GM10847 (cell line): ENCODE measurements around the gene AFF3.

Source experiments
- POLR2A ChIP-seq: IDR thresholded peaks from 2 replicates; pipeline ENCODE4 v1.6.1; 2011; ENCODE audit not compliant: insufficient read length; ENCODE audit errors: extremely low read depth

The AFF3 gene

GRCh38 chr2:100036026-100036425 is 106.4 kb downstream of the AFF3 start:
- no peak for TF ChIP-seq POLR2A

- TF ChIP-seq POLR2A, result no peak
These were observed 108.0 kb downstream of the AFF3 start for GRCh38 chr2:100034431-100034830.

GRCh38 chr2:100033976-100034375 is 108.4 kb downstream of the AFF3 start:
- TF ChIP-seq POLR2A, result no peak

- TF ChIP-seq POLR2A, result no peak
These were observed 110.8 kb downstream of the AFF3 start for GRCh38 chr2:100031604-100032003.

- no peak for TF ChIP-seq POLR2A
These were observed 112.9 kb downstream of the AFF3 start for GRCh38 chr2:100029460-100029859.

- TF ChIP-seq POLR2A, result no peak
These were observed 120.5 kb downstream of the AFF3 start for GRCh38 chr2:100021791-100022340.

- TF ChIP-seq POLR2A, result no peak
These were observed 122.9 kb downstream of the AFF3 start for GRCh38 chr2:100019499-100019898.

- TF ChIP-seq POLR2A, result no peak
These were observed 123.8 kb downstream of the AFF3 start for GRCh38 chr2:100018341-100019193.

GRCh38 chr2:100017633-100018032 is 124.8 kb downstream of the AFF3 start:
- TF ChIP-seq POLR2A, result no peak

GRCh38 chr2:100016756-100017155 is 125.6 kb downstream of the AFF3 start:
- TF ChIP-seq POLR2A, result no peak

GRCh38 chr2:100015849-100016248 is 126.5 kb downstream of the AFF3 start:
- no peak for TF ChIP-seq POLR2A

- TF ChIP-seq POLR2A, result no peak
These were observed 128.3 kb downstream of the AFF3 start for GRCh38 chr2:100013892-100014677.

- no peak for TF ChIP-seq POLR2A
These were observed 129.8 kb downstream of the AFF3 start for GRCh38 chr2:100012561-100012960.

GRCh38 chr2:100011272-100011731 is 131.1 kb downstream of the AFF3 start:
- no peak for TF ChIP-seq POLR2A

- no peak for TF ChIP-seq POLR2A
These were observed 131.8 kb downstream of the AFF3 start for GRCh38 chr2:100010606-100011005.

- TF ChIP-seq POLR2A, result no peak
These were observed 132.6 kb downstream of the AFF3 start for GRCh38 chr2:100009743-100010142.
